ENCODE data around the gene CUEDC2. TPM values are rescaled to one million over a fixed set of nuclear protein-coding genes. Genes with fewer than 3 reads are reported as not detected.

CUEDC2 gene
- total RNA-seq, 1 donor from 2014 or later = 67.5 TPM

Other genes starting within 250 kb of the CUEDC2 start
- gene ELOVL3, start 206.3 kb downstream of the CUEDC2 start, total RNA-seq = not detected in 2 replicates
- gene PITX3, start 191.1 kb downstream of the CUEDC2 start, total RNA-seq = 0.30 and 0.46 TPM in 2 replicates
- gene GBF1, start 187.0 kb downstream of the CUEDC2 start, total RNA-seq = 47.9 and 49.2 TPM in 2 replicates
- gene NFKB2, start 36.9 kb downstream of the CUEDC2 start, total RNA-seq = 310 and 323 TPM in 2 replicates
- gene PSD, start 13.8 kb downstream of the CUEDC2 start, total RNA-seq = 10.6 and 13.4 TPM in 2 replicates
- gene FBXL15, start 11.7 kb downstream of the CUEDC2 start, total RNA-seq = 14.8 and 15.1 TPM in 2 replicates
- gene C10orf95, start 19.0 kb upstream of the CUEDC2 start, total RNA-seq = 0.32 TPM in 1 of 2 replicates, not detected in the other
- gene ACTR1A, start 70.1 kb upstream of the CUEDC2 start, total RNA-seq = 66.9 and 69.7 TPM in 2 replicates
- 11.1 and 12.4 TPM in 2 replicates for gene SUFU, start 71.4 kb upstream of the CUEDC2 start, total RNA-seq
- 76.7 and 82.9 TPM in 2 replicates for gene TRIM8, start 211.9 kb upstream of the CUEDC2 start, total RNA-seq